HEK293 (cell line): ENCODE measurements around the gene ALKBH7.

Source experiments
- FEZF1 ChIP-seq: fragments of 450-650 bp; formaldehyde crosslinking; IDR thresholded peaks from 2 replicates; pipeline ENCODE4 v1.5.1; 2016; ENCODE audit warnings: missing biosample characterization, missing genetic modification characterization
- KLF8 ChIP-seq: fragments of 450-650 bp; formaldehyde crosslinking; IDR thresholded peaks from 2 replicates; pipeline ENCODE4 v1.5.1; 2016; ENCODE audit warnings: missing biosample characterization, missing genetic modification characterization
- PBX3 ChIP-seq: sonication (generic); formaldehyde crosslinking; IDR thresholded peaks from 2 replicates; pipeline ENCODE4 v1.8.1; 2022; ENCODE audit warnings: mild to moderate bottlenecking, moderate library complexity, missing genetic modification reagents
- PRDM10 ChIP-seq: fragments of 450-650 bp; formaldehyde crosslinking; IDR thresholded peaks from 2 replicates; pipeline ENCODE4 v1.5.1; 2016; ENCODE audit warnings: missing biosample characterization, missing genetic modification characterization
- SP2 ChIP-seq: fragments of 450-650 bp; formaldehyde crosslinking; IDR thresholded peaks from 2 replicates; pipeline ENCODE4 v1.5.1; 2016; ENCODE audit warnings: missing biosample characterization, missing genetic modification characterization
- YY2 ChIP-seq: fragments of 450-650 bp; formaldehyde crosslinking; IDR thresholded peaks from 2 replicates; pipeline ENCODE4 v1.5.1; 2016; ENCODE audit warnings: missing biosample characterization, missing genetic modification characterization
- ZBTB26 ChIP-seq: fragments of 450-650 bp; formaldehyde crosslinking; optimal IDR thresholded peaks from 2 replicates; pipeline ENCODE3; 2016; ENCODE audit warnings: missing biosample characterization, mild to moderate bottlenecking, missing genetic modification characterization
- ZBTB49 ChIP-seq: fragments of 450-650 bp; formaldehyde crosslinking; IDR thresholded peaks from 2 replicates; pipeline ENCODE4 v1.5.1; 2016; ENCODE audit warnings: missing biosample characterization, missing genetic modification characterization, low read depth
- ZBTB6 ChIP-seq: fragments of 450-650 bp; formaldehyde crosslinking; IDR thresholded peaks from 2 replicates; pipeline ENCODE4 v1.5.1; 2017; ENCODE audit warnings: missing biosample characterization, missing genetic modification characterization
- ZBTB8A ChIP-seq: fragments of 450-650 bp; formaldehyde crosslinking; IDR thresholded peaks from 2 replicates; pipeline ENCODE4 v1.5.1; 2016; ENCODE audit warnings: missing biosample characterization, missing genetic modification characterization
- ZEB2 ChIP-seq: fragments of 450-650 bp; formaldehyde crosslinking; IDR thresholded peaks from 2 replicates; pipeline ENCODE4 v1.5.1; 2016; ENCODE audit warnings: missing biosample characterization, missing genetic modification characterization
- ZNF146 ChIP-seq: fragments of 450-650 bp; formaldehyde crosslinking; IDR thresholded peaks from 2 replicates; pipeline ENCODE4 v1.5.1; 2016; ENCODE audit warnings: missing biosample characterization, missing genetic modification characterization
- ZNF449 ChIP-seq: fragments of 450-650 bp; formaldehyde crosslinking; IDR thresholded peaks from 2 replicates; pipeline ENCODE4 v1.5.1; 2017; ENCODE audit warnings: missing biosample characterization, mild to moderate bottlenecking, missing genetic modification characterization, moderate library complexity
- ZNF600 ChIP-seq: fragments of 450-650 bp; formaldehyde crosslinking; IDR thresholded peaks from 2 replicates; pipeline ENCODE4 v1.5.1; 2016; ENCODE audit warnings: missing biosample characterization, missing genetic modification characterization
- ZNF629 ChIP-seq: fragments of 450-650 bp; formaldehyde crosslinking; IDR thresholded peaks from 2 replicates; pipeline ENCODE4 v1.5.1; 2017; ENCODE audit warnings: missing biosample characterization, missing genetic modification characterization
- ZNF777 ChIP-seq: fragments of 450-650 bp; formaldehyde crosslinking; IDR thresholded peaks from 2 replicates; pipeline ENCODE4 v1.5.1; 2017; ENCODE audit warnings: missing biosample characterization, missing genetic modification characterization, borderline replicate concordance
- ZNF843 ChIP-seq: fragments of 450-650 bp; formaldehyde crosslinking; IDR thresholded peaks from 2 replicates; pipeline ENCODE4 v1.5.1; 2016; ENCODE audit warnings: missing biosample characterization, missing genetic modification characterization
- ZSCAN30 ChIP-seq: fragments of 450-650 bp; IDR thresholded peaks from 2 replicates; pipeline ENCODE4 v1.5.1; 2018; ENCODE audit warnings: missing biosample characterization, mild to moderate bottlenecking, missing genetic modification characterization, moderate library complexity
- ZSCAN5A ChIP-seq: fragments of 450-650 bp; formaldehyde crosslinking; IDR thresholded peaks from 2 replicates; pipeline ENCODE4 v1.5.1; 2016; ENCODE audit warnings: missing biosample characterization, missing genetic modification characterization

Gene ALKBH7

GRCh38 chr19:6372594-6373095, at the start of gene ALKBH7 (continued):
- peak; percentile 86; the same call in 1 of the 2 replicates for TF ChIP-seq PBX3 (CRISPR knock-in tag)
- peak; percentile 76; the same call in 1 of the 2 replicates for TF ChIP-seq ZSCAN5A
- TF ChIP-seq ZBTB49, result no peak
- TF ChIP-seq ZNF629, result peak; percentile 21; the same call in 1 of the 2 replicates
- peak; percentile 95 for TF ChIP-seq ZBTB26 (tag by site-specific recombination)
- TF ChIP-seq SP2 (tag by site-specific recombination), result peak; percentile 97
- TF ChIP-seq YY2 (tag by site-specific recombination), result peak; percentile 42; the same call in 1 of the 2 replicates
- no peak for TF ChIP-seq ZNF449 (tag by site-specific recombination)
- TF ChIP-seq PRDM10, result peak; percentile 32; the same call in 1 of the 2 replicates
- peak; percentile 50 for TF ChIP-seq FEZF1
- TF ChIP-seq KLF8 (tag by site-specific recombination), result peak; percentile 67; the same call in 1 of the 2 replicates
- peak; percentile 98 for TF ChIP-seq ZEB2 (tag by site-specific recombination)
- TF ChIP-seq ZNF843, result 0 out of 2 replicates have a peak, but pooled peaks have one; percentile 16
- peak; percentile 18; the same call in 1 of the 2 replicates for TF ChIP-seq ZNF146 (tag by site-specific recombination)
- TF ChIP-seq ZNF600 (tag by site-specific recombination), result peak; percentile 56
- no peak for TF ChIP-seq ZBTB6
- peak; percentile 60; the same call in 1 of the 2 replicates for TF ChIP-seq ZNF777 (tag by site-specific recombination)
- TF ChIP-seq ZBTB8A, result 0 out of 2 replicates have a peak, but pooled peaks have one; percentile 13
- TF ChIP-seq ZSCAN30, result peak; percentile 25; the same call in 1 of the 2 replicates
